ENCODE measurements around the gene LDLRAD1. TPM values are rescaled to one million over a fixed set of nuclear protein-coding genes. Genes with fewer than 3 reads are reported as not detected.
"Not testable (repeated sequence)": the region's sequence is repeated elsewhere in the genome, so short reads cannot be mapped to it uniquely, and the experiment has no call there.

The LDLRAD1 gene
- total and polyA plus RNA-seq, 2 experiments from 2014 or later, result not detected

GRCh38 chr1:53971718-53972117, 46.3 kb downstream of the LDLRAD1 start (continued):
- TF ChIP-seq NANOG (IDR thresholded peaks at IDR 0.05; ENCODE audit: borderline replicate concordance), result no peak
- TF ChIP-seq STAT1 (IDR thresholded peaks at IDR 0.05; ENCODE audit: unreplicated experiment), result no peak
- no peak for TF ChIP-seq POLR2AphosphoS5 (IDR thresholded peaks at IDR 0.05; ENCODE audit: low read depth)
- TF ChIP-seq REST (IDR thresholded peaks at IDR 0.05; ENCODE audit: unreplicated experiment), result no peak
- no peak for TF ChIP-seq ZNF331 (CRISPR knock-in tag; IDR thresholded peaks at IDR 0.05; ENCODE audit: low read depth)
- TF ChIP-seq JUNB (IDR thresholded peaks at IDR 0.05; ENCODE audit: unreplicated experiment), result no peak
- TF ChIP-seq CREB1 (CRISPR knock-in tag; IDR thresholded peaks at IDR 0.05; ENCODE audit: low read depth), result no peak
- no peak for TF ChIP-seq EZH2 (IDR thresholded peaks at IDR 0.05; ENCODE audit: low read depth, unreplicated experiment)

DNA sequence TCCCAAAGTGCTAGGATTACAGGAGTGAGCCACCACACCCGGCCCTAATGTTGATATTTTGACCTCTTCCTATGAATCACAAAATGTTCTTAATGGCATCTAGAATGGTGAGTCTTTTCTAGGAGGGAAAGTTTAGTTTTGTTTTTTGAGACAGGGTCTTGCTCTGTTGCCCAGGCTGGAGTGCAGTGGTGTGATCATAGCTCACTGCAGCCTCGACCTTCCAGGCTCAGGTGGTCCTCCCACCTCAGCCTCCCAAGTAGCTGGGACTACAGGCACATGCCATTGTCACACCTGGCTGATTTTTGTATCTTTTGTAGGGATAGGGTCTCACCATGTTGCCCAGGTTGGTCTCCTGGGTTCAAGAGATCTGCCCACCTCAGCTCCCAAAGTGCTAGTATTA, 48.7 kb downstream of the LDLRAD1 start:
- not testable (repeated sequence) for H3K9me2 ChIP-seq (ENCODE audit: insufficient read depth); H3K27ac ChIP-seq (ENCODE audit: low read depth); H3K4me1 Mint-ChIP-seq; H3K4me3 Mint-ChIP-seq; DNase-seq (ENCODE audit: low spot score); H3K79me2 ChIP-seq (replicated peaks; ENCODE audit: insufficient read depth); H3F3A ChIP-seq (replicated peaks; ENCODE audit: low read depth); H3K27ac Mint-ChIP-seq; H3K27me3 ChIP-seq (ENCODE audit: insufficient read depth); ATAC-seq; H2AFZ ChIP-seq; H3K4me1 ChIP-seq (ENCODE audit: insufficient read depth); H3K4me3 ChIP-seq; H3K27me3 Mint-ChIP-seq (ENCODE audit: insufficient read depth, low read depth, poor library complexity); H3K4me2 ChIP-seq; H3K9me3 Mint-ChIP-seq
- peaks cover 38% of the 10 kb centered on the region for H3K36me3 Mint-ChIP-seq (ENCODE audit: low read depth)
- Histone ChIP-seq H3K36me3 (ENCODE audit: insufficient read depth) (peaks cover 37% of the 10 kb centered on the region), H4K20me1 (replicated peaks; ENCODE audit: insufficient read depth) (peaks cover 13% of the 10 kb centered on the region; the same call in 1 of the 2 replicates)

GRCh38 chr1:53968125-53968513, 49.9 kb downstream of the LDLRAD1 start:
- no peak for DNase-seq (ENCODE audit: low spot score)
- Histone ChIP-seq H4K20me1 (replicated peaks; ENCODE audit: insufficient read depth) (peaks cover 13% of the 10 kb centered on the region), H3K27ac (ENCODE audit: low read depth) (no peak overlapping the region), H3K36me3 (ENCODE audit: insufficient read depth) (peaks cover 37% of the 10 kb centered on the region), H3K4me1 (ENCODE audit: insufficient read depth) (no peaks in the 10 kb centered on the region), H3K9me2 (ENCODE audit: insufficient read depth) (no peaks in the 10 kb centered on the region), H3F3A (replicated peaks; ENCODE audit: low read depth) (no peaks in the 10 kb centered on the region), H2AFZ (no peak overlapping the region), H3K4me2 (no peak overlapping the region), H3K27me3 (ENCODE audit: insufficient read depth) (no peaks in the 10 kb centered on the region), H3K79me2 (replicated peaks; ENCODE audit: insufficient read depth) (no peaks in the 10 kb centered on the region), H3K4me3 (no peak overlapping the region)
- no peak for ATAC-seq
- Mint-ChIP-seq H3K27me3 (ENCODE audit: insufficient read depth, low read depth, poor library complexity) (peaks cover 6% of the 10 kb centered on the region), H3K36me3 (ENCODE audit: low read depth) (peaks cover 39% of the 10 kb centered on the region), H3K4me3 (no peak overlapping the region), H3K9me3 (no peaks in the 10 kb centered on the region), H3K4me1 (peaks cover 9% of the 10 kb centered on the region), H3K27ac (no peak overlapping the region)
- TF ChIP-seq REST (IDR thresholded peaks at IDR 0.05; ENCODE audit: unreplicated experiment) (no peak), POLR2AphosphoS5 (IDR thresholded peaks at IDR 0.05; ENCODE audit: low read depth) (no peak), JUNB (IDR thresholded peaks at IDR 0.05; ENCODE audit: unreplicated experiment) (no peak), STAT1 (IDR thresholded peaks at IDR 0.05; ENCODE audit: unreplicated experiment) (no peak)
